Measurements from ENCODE around the gene ZNF497.
"Not testable (repeated sequence)": the region's sequence is repeated elsewhere in the genome, so short reads cannot be mapped to it uniquely, and the experiment has no call there.

Gene ZNF497

DNA sequence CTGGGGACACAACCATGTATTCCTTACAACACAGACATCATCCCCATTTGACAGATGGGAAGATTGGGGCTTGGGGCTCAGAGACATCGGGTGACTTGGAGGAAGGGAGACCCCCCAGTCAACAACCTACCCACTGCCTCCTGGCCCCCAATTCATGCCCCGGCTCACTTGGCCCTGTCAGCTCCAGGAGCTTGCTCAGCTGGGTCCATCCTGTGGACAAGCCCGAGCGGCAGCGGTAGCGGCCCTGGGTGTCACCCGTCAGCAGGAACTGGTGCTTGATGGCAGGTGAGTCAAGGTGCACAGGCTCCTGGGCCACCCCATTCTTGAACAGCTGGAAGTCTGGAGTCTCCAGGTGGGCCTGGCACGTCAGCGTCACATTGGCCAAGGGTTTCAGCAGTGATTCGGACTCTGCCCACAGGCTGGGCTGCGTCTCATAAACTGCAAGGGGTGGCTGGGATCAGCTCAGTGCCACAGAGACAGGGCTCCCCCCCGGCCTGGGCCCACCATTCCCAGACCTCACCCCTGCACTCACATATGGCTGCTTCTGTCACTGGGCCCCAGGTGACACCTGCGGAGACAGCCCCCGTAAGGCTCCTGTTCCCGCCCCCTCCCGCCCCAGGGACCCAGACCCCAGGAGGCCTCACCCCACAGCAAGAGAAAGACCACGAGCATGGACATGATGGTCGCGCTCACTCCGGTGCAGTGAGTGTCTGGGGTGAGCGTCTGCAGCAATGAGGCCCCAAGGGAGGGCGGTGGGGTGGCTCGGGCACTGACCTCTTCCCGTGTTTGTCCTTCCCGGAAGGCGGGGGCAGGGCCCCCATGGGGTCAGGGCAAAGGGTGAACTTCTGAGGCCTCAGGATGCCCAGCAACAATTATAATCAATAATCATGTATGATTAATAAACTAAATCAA, 9.5 kb downstream of the ZNF497 start, which contains the start of gene A1BG:
A1BG (minus strand) TSS at position 733 of the 912 bp plus-strand sequence; CDS start at position 678, 55 bp downstream.
- WGBS (ENCODE audit: insufficient coverage, insufficient read length), result no CpG with 5 or more reads among the region's 26 CpGs
- H3K4me1 ChIP-seq (ENCODE audit: control insufficient read depth, insufficient read depth, low read length), result peaks cover 1% of the 10 kb centered on the region; the same call in 1 of the 2 replicates

DNA sequence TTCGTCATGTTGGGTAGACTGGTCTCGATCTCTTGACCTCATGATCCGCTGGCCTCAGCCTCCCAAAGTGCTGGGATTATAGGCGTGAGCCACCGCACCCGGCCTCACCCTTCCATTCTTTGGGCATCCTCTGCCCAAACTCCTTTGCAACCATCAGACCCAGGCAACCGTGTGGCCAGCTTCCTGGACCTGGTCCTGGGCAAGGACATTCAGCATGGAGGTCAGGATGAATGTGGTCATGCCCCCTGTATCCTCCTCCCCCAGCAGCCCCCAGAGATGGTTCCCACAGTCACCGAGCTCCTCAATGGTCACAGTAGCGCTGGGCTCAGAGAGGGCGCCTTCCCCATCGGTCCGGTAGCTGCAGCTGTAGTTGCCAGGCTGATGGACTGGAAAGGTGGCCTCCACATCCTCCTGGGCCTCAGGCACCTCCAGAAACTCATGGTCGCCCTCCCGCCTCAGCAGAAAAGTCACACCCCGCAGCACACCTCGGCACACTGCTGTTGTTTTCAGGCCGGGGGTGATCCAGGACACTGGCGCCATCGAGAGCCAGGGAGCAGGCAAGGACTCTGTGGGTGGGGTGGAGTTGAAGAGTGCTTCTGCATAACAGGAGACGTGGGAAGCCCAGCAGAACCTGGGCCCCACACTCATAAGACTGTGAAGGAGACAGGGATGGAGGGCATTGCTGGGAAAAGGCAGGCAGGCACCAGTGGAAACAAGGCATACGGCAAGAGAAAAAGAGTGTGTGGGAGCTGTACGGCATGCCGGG, 10.4 kb downstream of the ZNF497 start:
- no peaks in the 10 kb centered on the region for H3K4me1 ChIP-seq (ENCODE audit: control insufficient read depth, insufficient read depth, low read length)
- no peak overlapping the region for H3K4me3 ChIP-seq (ENCODE audit: low read length)
- H3K27me3 ChIP-seq (ENCODE audit: control insufficient read depth, insufficient read depth, low read length), result no peaks in the 10 kb centered on the region; the same call in 1 of the 2 replicates
- no peak overlapping the region for H3K27ac ChIP-seq (ENCODE audit: low read length)
- H3K9me3 ChIP-seq (ENCODE audit: control insufficient read depth, insufficient read depth, low read length), result no peaks in the 10 kb centered on the region
- peaks cover 5% of the 10 kb centered on the region; the same call in 1 of the 2 replicates for H3K36me3 ChIP-seq (ENCODE audit: control insufficient read depth, insufficient read depth, low read length)
- no peak for DNase-seq (ENCODE audit: low read depth, low spot score)
- whole genome bisulfite sequencing (ENCODE audit: insufficient coverage, insufficient read length), result no CpG with 5 or more reads among the region's 23 CpGs

More for the DNA sequence above, 9.5 kb downstream of the ZNF497 start, which contains the start of gene A1BG:
- Histone ChIP-seq H3K27me3 (ENCODE audit: control insufficient read depth, insufficient read depth, low read length) (no peaks in the 10 kb centered on the region), H3K27ac (ENCODE audit: low read length) (no peak within 1 kb of the TSS), H3K36me3 (ENCODE audit: control insufficient read depth, insufficient read depth, low read length) (peaks cover 5% of the 10 kb centered on the region; the same call in 1 of the 2 replicates), H3K4me3 (ENCODE audit: low read length) (no peak within 1 kb of the TSS), H3K9me3 (ENCODE audit: control insufficient read depth, insufficient read depth, low read length) (no peaks in the 10 kb centered on the region)
- DNase-seq (ENCODE audit: low read depth, low spot score), result no peak

DNA sequence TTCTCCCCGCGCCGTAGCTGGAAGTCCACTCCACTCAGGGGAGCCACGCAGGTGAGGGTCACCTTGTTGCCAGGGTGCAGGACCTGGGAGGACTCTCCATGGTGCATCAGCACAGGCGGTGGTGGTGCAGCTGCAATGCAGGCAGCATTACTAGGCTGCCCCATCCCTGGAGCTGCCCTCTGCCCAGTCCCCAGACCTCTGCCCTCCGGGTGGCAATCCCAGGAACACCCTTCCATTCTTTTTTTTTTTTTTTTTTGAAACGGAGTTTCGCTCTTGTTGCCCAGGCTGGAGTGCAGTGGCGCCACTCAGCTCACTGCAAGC, 11.0 kb downstream of the ZNF497 start:
- H3K9me3 ChIP-seq (ENCODE audit: control insufficient read depth, insufficient read depth, low read length), result no peaks in the 10 kb centered on the region
- no CpG with 5 or more reads among the region's 9 CpGs for WGBS (ENCODE audit: insufficient coverage, insufficient read length)
- no peaks in the 10 kb centered on the region; the same call in 1 of the 2 replicates for H3K27me3 ChIP-seq (ENCODE audit: control insufficient read depth, insufficient read depth, low read length)
- peaks cover 1% of the 10 kb centered on the region; the same call in 1 of the 2 replicates for H3K36me3 ChIP-seq (ENCODE audit: control insufficient read depth, insufficient read depth, low read length)
- no peak for DNase-seq (ENCODE audit: low read depth, low spot score)
- H3K4me1 ChIP-seq (ENCODE audit: control insufficient read depth, insufficient read depth, low read length), result no peaks in the 10 kb centered on the region
- H3K4me3 ChIP-seq (ENCODE audit: low read length), result no peak overlapping the region
- no peak overlapping the region for H3K27ac ChIP-seq (ENCODE audit: low read length)

DNA sequence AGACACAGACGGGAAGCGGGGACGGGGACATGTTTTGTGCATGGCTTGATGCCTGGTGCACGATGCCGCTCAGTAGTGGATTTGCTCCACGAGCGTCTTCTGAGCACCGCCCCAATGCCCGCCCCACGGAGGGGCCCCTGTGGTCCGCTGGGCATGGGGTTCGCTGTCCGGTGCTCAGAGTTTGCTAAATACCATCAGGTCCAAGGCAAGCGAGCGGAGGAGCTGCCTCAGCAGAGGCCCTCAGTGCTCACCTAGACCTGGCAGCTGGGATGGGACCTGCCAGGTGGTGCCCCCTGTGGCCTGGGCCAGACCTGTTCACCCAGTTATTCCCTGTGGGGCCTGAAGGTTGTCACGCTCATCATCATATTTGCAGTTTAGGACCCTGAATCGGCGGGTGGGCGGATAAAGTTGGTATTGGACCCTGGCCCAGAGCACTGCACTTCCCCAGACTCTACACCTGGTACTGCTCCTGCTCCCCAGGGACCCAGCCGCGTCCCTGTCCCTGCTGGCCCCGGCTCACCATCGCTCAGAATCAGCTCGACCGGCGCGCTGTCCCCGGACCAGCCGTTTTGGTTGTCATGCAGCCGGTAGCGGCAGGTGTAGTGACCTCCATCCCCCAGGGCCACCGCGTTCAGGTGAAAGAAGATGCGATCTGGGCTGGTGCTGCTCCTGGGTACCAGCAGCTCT, 11.5 kb downstream of the ZNF497 start:
- no CpG with 5 or more reads among the region's 34 CpGs for WGBS (ENCODE audit: insufficient coverage, insufficient read length)
- H3K36me3 ChIP-seq (ENCODE audit: control insufficient read depth, insufficient read depth, low read length), result no peaks in the 10 kb centered on the region; the same call in 1 of the 2 replicates
- H3K27me3 ChIP-seq (ENCODE audit: control insufficient read depth, insufficient read depth, low read length), result no peaks in the 10 kb centered on the region; the same call in 1 of the 2 replicates
- H3K27ac ChIP-seq (ENCODE audit: low read length), result no peak overlapping the region
- no peaks in the 10 kb centered on the region for H3K9me3 ChIP-seq (ENCODE audit: control insufficient read depth, insufficient read depth, low read length)
- H3K4me3 ChIP-seq (ENCODE audit: low read length), result no peak overlapping the region
- H3K4me1 ChIP-seq (ENCODE audit: control insufficient read depth, insufficient read depth, low read length), result no peaks in the 10 kb centered on the region
- no peak for DNase-seq (ENCODE audit: low read depth, low spot score)

DNA sequence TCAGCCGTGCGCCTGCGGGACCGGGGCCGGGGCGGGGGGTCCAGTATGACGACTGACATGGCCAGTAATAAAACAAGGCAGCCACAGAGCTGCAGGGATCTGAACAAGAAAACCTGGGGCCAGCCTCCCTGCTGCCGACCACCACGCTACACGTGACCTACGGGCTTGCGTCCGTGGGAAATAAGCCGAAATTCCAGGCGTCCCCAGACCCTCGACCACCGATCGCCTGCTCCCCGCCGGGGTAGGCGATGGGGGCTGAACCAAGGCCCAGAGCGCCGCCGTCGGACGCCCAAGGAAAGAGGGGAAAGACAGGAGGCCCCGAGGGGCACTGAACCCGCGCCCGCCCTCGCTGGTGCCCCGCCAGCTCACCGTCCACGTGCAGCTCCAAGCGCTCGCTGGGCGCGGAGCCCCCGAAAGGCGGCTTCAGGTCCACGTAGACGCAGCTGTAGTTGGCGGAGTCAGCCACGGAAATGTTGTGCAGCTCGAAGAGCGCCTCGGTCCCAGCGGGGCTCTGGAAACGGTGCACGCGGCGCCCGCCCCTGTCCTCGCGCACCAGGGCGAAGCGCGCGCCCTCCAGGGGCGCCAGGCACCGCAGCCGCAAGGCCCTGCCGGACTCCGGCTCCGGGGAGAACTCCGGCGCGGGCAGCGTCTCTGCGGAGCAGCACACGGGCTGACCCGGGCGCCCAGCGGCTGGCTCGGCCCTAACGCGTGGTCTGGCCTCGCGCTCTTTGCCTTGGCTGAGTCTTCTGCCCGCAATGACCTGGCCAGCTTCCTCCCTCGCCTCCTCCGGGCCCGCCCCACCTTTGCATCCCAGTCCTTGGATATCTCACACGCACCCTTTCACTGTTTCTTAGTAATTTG, 12.3 kb downstream of the ZNF497 start:
- H3K36me3 ChIP-seq (ENCODE audit: control insufficient read depth, insufficient read depth, low read length), result no peaks in the 10 kb centered on the region; the same call in 1 of the 2 replicates
- no peak for DNase-seq (ENCODE audit: low read depth, low spot score)
- H3K4me1 ChIP-seq (ENCODE audit: control insufficient read depth, insufficient read depth, low read length), result no peaks in the 10 kb centered on the region
- no peaks in the 10 kb centered on the region; the same call in 1 of the 2 replicates for H3K27me3 ChIP-seq (ENCODE audit: control insufficient read depth, insufficient read depth, low read length)
- no CpG with 5 or more reads among the region's 84 CpGs for WGBS (ENCODE audit: insufficient coverage, insufficient read length)
- no peaks in the 10 kb centered on the region for H3K9me3 ChIP-seq (ENCODE audit: control insufficient read depth, insufficient read depth, low read length)
- H3K4me3 ChIP-seq (ENCODE audit: low read length), result no peak overlapping the region
- H3K27ac ChIP-seq (ENCODE audit: low read length), result no peak overlapping the region

DNA sequence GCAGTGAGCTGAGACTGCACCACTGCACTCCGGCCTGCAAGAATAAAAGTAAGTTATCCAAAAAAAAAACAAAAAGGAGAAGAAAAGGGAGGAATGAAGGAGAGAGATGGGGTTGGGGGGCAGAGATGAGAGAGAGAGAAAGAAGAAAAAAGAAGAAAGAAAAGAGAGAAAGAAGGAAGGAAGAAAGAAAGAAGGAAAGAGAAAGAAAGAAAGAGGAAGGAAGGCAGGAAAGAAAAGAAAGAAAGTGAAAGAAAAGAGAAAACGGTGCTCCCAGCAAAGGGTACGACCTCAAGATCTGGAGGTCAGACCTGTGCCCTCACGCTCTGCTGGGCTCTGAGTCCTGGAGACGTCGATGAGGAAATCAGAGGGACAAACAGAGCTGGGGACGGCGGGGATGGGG, 13.0 kb downstream of the ZNF497 start:
- H3K27ac ChIP-seq (ENCODE audit: low read length), result no peak overlapping the region
- no peaks in the 10 kb centered on the region for H3K4me1 ChIP-seq (ENCODE audit: control insufficient read depth, insufficient read depth, low read length)
- no peaks in the 10 kb centered on the region for H3K9me3 ChIP-seq (ENCODE audit: control insufficient read depth, insufficient read depth, low read length)
- no peaks in the 10 kb centered on the region; the same call in 1 of the 2 replicates for H3K36me3 ChIP-seq (ENCODE audit: control insufficient read depth, insufficient read depth, low read length)
- H3K4me3 ChIP-seq (ENCODE audit: low read length), result no peak overlapping the region
- DNase-seq (ENCODE audit: low read depth, low spot score), result no peak
- H3K27me3 ChIP-seq (ENCODE audit: control insufficient read depth, insufficient read depth, low read length), result no peaks in the 10 kb centered on the region; the same call in 1 of the 2 replicates
- no CpG with 5 or more reads among the region's 8 CpGs for WGBS (ENCODE audit: insufficient coverage, insufficient read length)

DNA sequence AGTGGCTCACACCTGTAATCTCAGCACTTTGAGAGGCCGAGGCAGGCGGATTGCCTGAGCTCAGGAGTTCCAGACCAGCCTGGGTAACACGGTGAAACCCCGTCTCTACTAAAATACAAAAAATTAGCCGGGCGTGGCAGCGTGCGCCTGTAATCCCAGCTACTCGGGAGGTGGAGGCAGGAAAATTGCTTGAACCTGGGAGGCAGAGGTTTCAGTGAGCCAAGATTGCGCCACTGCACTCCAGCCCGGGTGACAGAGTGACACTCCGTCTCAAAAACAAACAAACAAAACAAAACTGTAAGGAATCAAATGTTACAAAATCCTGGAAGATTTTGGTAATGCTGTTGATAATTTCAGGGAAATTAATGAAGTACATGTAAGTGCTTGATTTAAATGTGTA, 14.5 kb downstream of the ZNF497 start:
- not testable (repeated sequence) for H3K27ac ChIP-seq (ENCODE audit: low read length); DNase-seq (ENCODE audit: low read depth, low spot score); H3K36me3 ChIP-seq (ENCODE audit: control insufficient read depth, insufficient read depth, low read length); H3K9me3 ChIP-seq (ENCODE audit: control insufficient read depth, insufficient read depth, low read length); H3K27me3 ChIP-seq (ENCODE audit: control insufficient read depth, insufficient read depth, low read length); H3K4me1 ChIP-seq (ENCODE audit: control insufficient read depth, insufficient read depth, low read length)
- WGBS (ENCODE audit: insufficient coverage, insufficient read length), result no CpG with 5 or more reads among the region's 12 CpGs
- H3K4me3 ChIP-seq (ENCODE audit: low read length), result peak overlapping the region; percentile 53; the same call in 1 of the 2 replicates

DNA sequence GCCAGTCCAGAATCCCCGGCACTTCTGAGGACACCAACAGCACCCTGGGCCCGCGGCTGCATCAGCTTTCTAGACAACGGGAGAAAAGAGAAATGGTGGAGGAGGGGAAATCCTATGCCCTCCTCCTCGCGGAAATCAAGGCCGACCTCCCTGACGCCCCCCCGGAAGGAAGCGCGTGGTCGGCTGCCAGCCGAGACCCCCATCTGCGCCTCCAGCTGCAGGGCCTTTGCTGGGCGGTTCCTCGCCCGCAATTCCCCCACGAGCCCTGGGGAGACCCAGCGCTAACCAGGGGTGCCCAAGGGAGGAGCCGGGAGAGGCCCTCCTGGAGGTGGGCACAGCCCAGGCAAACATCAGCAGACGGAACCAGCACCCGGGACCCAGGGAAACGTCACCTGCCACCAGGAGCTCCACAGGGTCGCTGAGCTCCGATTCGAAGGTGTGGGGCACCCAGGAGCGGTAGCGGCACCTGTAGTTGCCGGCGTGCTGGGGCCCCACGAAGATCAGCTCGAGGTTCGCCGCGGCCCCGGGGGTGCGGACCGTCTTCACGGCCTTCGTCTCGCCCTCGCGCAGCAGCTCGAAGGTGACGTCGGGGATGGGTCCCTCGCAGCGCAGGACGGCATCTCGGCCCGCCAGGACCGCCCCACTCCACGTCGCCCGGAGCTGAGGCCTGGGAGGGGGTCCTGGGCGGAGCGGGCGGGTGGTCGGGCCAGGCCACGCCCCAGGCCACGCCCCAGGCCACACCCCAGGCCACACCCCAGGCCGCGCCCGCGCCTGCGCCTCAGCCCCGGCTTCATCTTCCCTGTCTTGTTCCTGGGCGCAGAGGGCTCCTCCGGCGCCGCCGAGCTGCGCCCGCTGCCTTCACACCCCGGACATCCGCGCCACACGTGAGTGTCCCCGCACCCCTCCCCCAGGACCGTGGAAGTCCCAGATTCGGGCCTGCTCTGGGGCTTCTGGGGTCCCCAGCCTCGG, 15.3 kb downstream of the ZNF497 start:
- Histone ChIP-seq H3K9me3 (ENCODE audit: control insufficient read depth, insufficient read depth, low read length) (no peaks in the 10 kb centered on the region), H3K27me3 (ENCODE audit: control insufficient read depth, insufficient read depth, low read length) (no peaks in the 10 kb centered on the region; the same call in 1 of the 2 replicates), H3K4me3 (ENCODE audit: low read length) (peak overlapping the region; percentile 53; the same call in 1 of the 2 replicates), H3K36me3 (ENCODE audit: control insufficient read depth, insufficient read depth, low read length) (no peaks in the 10 kb centered on the region; the same call in 1 of the 2 replicates), H3K4me1 (ENCODE audit: control insufficient read depth, insufficient read depth, low read length) (no peaks in the 10 kb centered on the region), H3K27ac (ENCODE audit: low read length) (no peak overlapping the region)
- WGBS (ENCODE audit: insufficient coverage, insufficient read length), result no CpG with 5 or more reads among the region's 82 CpGs
- no peak for DNase-seq (ENCODE audit: low read depth, low spot score)

DNA sequence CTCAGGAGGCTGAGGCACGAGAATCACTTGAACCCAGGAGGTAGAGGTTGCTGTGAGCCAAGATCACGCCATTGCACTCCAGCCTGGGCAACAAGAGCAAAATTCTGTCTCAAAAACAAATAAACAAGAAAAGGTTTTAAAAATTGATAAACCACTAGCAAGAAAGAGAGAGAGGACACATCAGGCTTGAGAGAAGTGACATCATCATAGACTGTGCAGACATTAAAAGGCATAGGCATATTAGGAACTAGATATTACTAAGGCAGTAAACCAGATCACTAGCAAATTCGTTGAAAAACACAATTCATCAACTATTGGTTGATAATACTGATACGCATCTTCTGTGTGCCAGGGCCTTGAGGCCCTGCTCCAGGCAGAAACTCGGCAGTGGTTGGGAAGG, 17.0 kb downstream of the ZNF497 start:
- Histone ChIP-seq H3K27me3 (ENCODE audit: control insufficient read depth, insufficient read depth, low read length) (no peaks in the 10 kb centered on the region; the same call in 1 of the 2 replicates), H3K36me3 (ENCODE audit: control insufficient read depth, insufficient read depth, low read length) (no peaks in the 10 kb centered on the region; the same call in 1 of the 2 replicates), H3K9me3 (ENCODE audit: control insufficient read depth, insufficient read depth, low read length) (no peaks in the 10 kb centered on the region), H3K4me1 (ENCODE audit: control insufficient read depth, insufficient read depth, low read length) (no peaks in the 10 kb centered on the region), H3K27ac (ENCODE audit: low read length) (no peak overlapping the region), H3K4me3 (ENCODE audit: low read length) (no peak overlapping the region)
- no CpG with 5 or more reads among the region's 5 CpGs for WGBS (ENCODE audit: insufficient coverage, insufficient read length)
- no peak for DNase-seq (ENCODE audit: low read depth, low spot score)

All from iPS DF 6.9 (cell line).